ENCODE measurements around the gene MARK1.

MARK1 gene

GRCh38 chr1:220572416-220572815, 44.5 kb downstream of the MARK1 start:
- CTCF ChIA-PET: no interaction called here
- POLR2A ChIA-PET: no interaction called here
- DNase-seq (ENCODE audit: extremely low spot score): no peak
- TF ChIP-seq SP1 (IDR thresholded peaks at IDR 0.05) (no peak), ZNF384 (IDR thresholded peaks at IDR 0.05) (no peak), FOXA1 (IDR thresholded peaks at IDR 0.05) (no peak), BHLHE40 (IDR thresholded peaks at IDR 0.05; ENCODE audit: borderline replicate concordance) (no peak), L3MBTL2 (conservative IDR thresholded peaks at IDR 0.05) (no peak), ELF4 (IDR thresholded peaks at IDR 0.05) (no peak), FOXK2 (IDR thresholded peaks at IDR 0.05) (no peak), CTBP1 (IDR thresholded peaks at IDR 0.05; ENCODE audit: borderline replicate concordance) (no peak), HDGF (IDR thresholded peaks at IDR 0.05; ENCODE audit: borderline replicate concordance) (no peak), TARDBP (IDR thresholded peaks at IDR 0.05) (no peak), SUZ12 (IDR thresholded peaks at IDR 0.05) (no peak), NFRKB (IDR thresholded peaks at IDR 0.05) (no peak), PKNOX1 (IDR thresholded peaks at IDR 0.05) (no peak), FOXM1 (IDR thresholded peaks at IDR 0.05; ENCODE audit: borderline replicate concordance) (no peak), ARNT (IDR thresholded peaks at IDR 0.05) (no peak), LEF1 (IDR thresholded peaks at IDR 0.05; ENCODE audit: borderline replicate concordance) (no peak)

- ChIA-PET CTCF (no interaction called here), POLR2A (no interaction called here)
- no peak for TF ChIP-seq FOXM1 (IDR thresholded peaks at IDR 0.05; ENCODE audit: borderline replicate concordance)
- no peak for TF ChIP-seq HDGF (IDR thresholded peaks at IDR 0.05; ENCODE audit: borderline replicate concordance)
- TF ChIP-seq BHLHE40 (IDR thresholded peaks at IDR 0.05; ENCODE audit: borderline replicate concordance): no peak
- no peak for TF ChIP-seq FOXK2 (IDR thresholded peaks at IDR 0.05)
- no peak for TF ChIP-seq SUZ12 (IDR thresholded peaks at IDR 0.05)
- TF ChIP-seq TARDBP (IDR thresholded peaks at IDR 0.05): no peak
- no peak for TF ChIP-seq FOXA1 (IDR thresholded peaks at IDR 0.05)
- TF ChIP-seq NFRKB (IDR thresholded peaks at IDR 0.05): no peak
- no peak for TF ChIP-seq ARNT (IDR thresholded peaks at IDR 0.05)
- no peak for TF ChIP-seq ZNF384 (IDR thresholded peaks at IDR 0.05)
- TF ChIP-seq LEF1 (IDR thresholded peaks at IDR 0.05; ENCODE audit: borderline replicate concordance): no peak
- TF ChIP-seq SP1 (IDR thresholded peaks at IDR 0.05): no peak
- DNase-seq (ENCODE audit: extremely low spot score): no peak
Observed at GRCh38 chr1:220573836-220574235, 45.9 kb downstream of the MARK1 start.

GRCh38 chr1:220575718-220576497, 48.0 kb downstream of the MARK1 start:
- ChIA-PET POLR2A (no interaction called here), CTCF (no interaction called here)
- no peak for DNase-seq (ENCODE audit: extremely low spot score)
- TF ChIP-seq HDGF (IDR thresholded peaks at IDR 0.05; ENCODE audit: borderline replicate concordance): no peak
- no peak for TF ChIP-seq SUZ12 (IDR thresholded peaks at IDR 0.05)
- TF ChIP-seq ELF4 (IDR thresholded peaks at IDR 0.05): no peak
- no peak for TF ChIP-seq L3MBTL2 (conservative IDR thresholded peaks at IDR 0.05)
- TF ChIP-seq FOXA1 (IDR thresholded peaks at IDR 0.05): no peak

GRCh38 chr1:220577926-220578325, 50.0 kb downstream of the MARK1 start:
- no peak for DNase-seq (ENCODE audit: extremely low spot score)
- ChIA-PET POLR2A (no interaction called here), CTCF (no interaction called here)
- TF ChIP-seq BHLHE40 (IDR thresholded peaks at IDR 0.05; ENCODE audit: borderline replicate concordance): no peak

GRCh38 chr1:220579317-220579716, 51.4 kb downstream of the MARK1 start:
- POLR2A ChIA-PET: no interaction called here
- no peak for TF ChIP-seq SUZ12 (IDR thresholded peaks at IDR 0.05)
- TF ChIP-seq L3MBTL2 (conservative IDR thresholded peaks at IDR 0.05): no peak
- no peak for TF ChIP-seq CTBP1 (IDR thresholded peaks at IDR 0.05; ENCODE audit: borderline replicate concordance)
- no peak for TF ChIP-seq SP1 (IDR thresholded peaks at IDR 0.05)
- no peak for TF ChIP-seq FOXA1 (IDR thresholded peaks at IDR 0.05)
- no peak for TF ChIP-seq PKNOX1 (IDR thresholded peaks at IDR 0.05)
- no peak for TF ChIP-seq FOXK2 (IDR thresholded peaks at IDR 0.05)
- TF ChIP-seq ZNF384 (IDR thresholded peaks at IDR 0.05): no peak
- no peak for TF ChIP-seq NFRKB (IDR thresholded peaks at IDR 0.05)
- TF ChIP-seq ELF4 (IDR thresholded peaks at IDR 0.05): no peak
- no peak for TF ChIP-seq LEF1 (IDR thresholded peaks at IDR 0.05; ENCODE audit: borderline replicate concordance)
- TF ChIP-seq HDGF (IDR thresholded peaks at IDR 0.05; ENCODE audit: borderline replicate concordance): no peak
- no peak for TF ChIP-seq ARNT (IDR thresholded peaks at IDR 0.05)
- TF ChIP-seq FOXM1 (IDR thresholded peaks at IDR 0.05; ENCODE audit: borderline replicate concordance): no peak
- TF ChIP-seq TARDBP (IDR thresholded peaks at IDR 0.05): no peak
- DNase-seq (ENCODE audit: extremely low spot score): no peak
- CTCF ChIA-PET: no interaction called here

- no peak for DNase-seq (ENCODE audit: extremely low spot score)
- TF ChIP-seq CTBP1 (IDR thresholded peaks at IDR 0.05; ENCODE audit: borderline replicate concordance) (no peak), LEF1 (IDR thresholded peaks at IDR 0.05; ENCODE audit: borderline replicate concordance) (no peak), L3MBTL2 (conservative IDR thresholded peaks at IDR 0.05) (no peak), ARNT (IDR thresholded peaks at IDR 0.05) (no peak), FOXM1 (IDR thresholded peaks at IDR 0.05; ENCODE audit: borderline replicate concordance) (no peak), FOXK2 (IDR thresholded peaks at IDR 0.05) (no peak), ZNF384 (IDR thresholded peaks at IDR 0.05) (no peak), PKNOX1 (IDR thresholded peaks at IDR 0.05) (no peak)
- CTCF ChIA-PET: no interaction called here
- POLR2A ChIA-PET: no interaction called here
Observed at GRCh38 chr1:220592714-220593113, 64.8 kb downstream of the MARK1 start.

Measured in HEK293T (cell line).